Measurements from ENCODE around the gene LONRF2. TPM values are rescaled to one million over a fixed set of nuclear protein-coding genes. Genes with fewer than 3 reads are reported as not detected.

Gene LONRF2
- total and polyA plus RNA-seq, 2 of the 13 experiments (the other 11 are each of a cell fraction or from before 2014, with no cell fraction given), result not detected

DNA sequence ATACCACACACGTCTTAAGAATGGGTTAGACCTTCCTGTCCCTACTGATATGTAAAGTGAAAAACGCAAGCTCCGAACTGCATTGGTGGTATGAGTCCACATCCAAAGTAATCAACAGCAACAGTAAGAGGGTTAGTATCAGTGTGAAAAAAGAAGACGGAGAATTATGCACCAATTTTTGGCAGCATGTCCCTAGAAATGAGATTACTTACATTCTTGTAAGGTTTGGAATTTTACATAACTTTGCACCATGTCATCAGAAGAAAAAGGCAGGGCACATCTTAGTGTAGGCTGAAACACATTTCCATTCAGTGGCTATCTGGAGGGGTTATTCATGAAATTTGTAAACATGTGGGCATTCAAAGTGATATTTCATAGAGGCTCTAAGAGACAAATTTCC, 88.2 kb downstream of the LONRF2 start (continued):
- no peak for TF ChIP-seq MAFG (CRISPR knock-in tag; IDR thresholded peaks at IDR 0.05)
- no peak for TF ChIP-seq ATRX (CRISPR knock-in tag; IDR thresholded peaks at IDR 0.05; ENCODE audit: borderline replicate concordance)
- no peak for TF ChIP-seq ZNF282 (IDR thresholded peaks at IDR 0.05; ENCODE audit: partially characterized antibody)
- TF ChIP-seq ZNF598 (CRISPR knock-in tag; IDR thresholded peaks at IDR 0.05; ENCODE audit: borderline replicate concordance), result no peak

DNA sequence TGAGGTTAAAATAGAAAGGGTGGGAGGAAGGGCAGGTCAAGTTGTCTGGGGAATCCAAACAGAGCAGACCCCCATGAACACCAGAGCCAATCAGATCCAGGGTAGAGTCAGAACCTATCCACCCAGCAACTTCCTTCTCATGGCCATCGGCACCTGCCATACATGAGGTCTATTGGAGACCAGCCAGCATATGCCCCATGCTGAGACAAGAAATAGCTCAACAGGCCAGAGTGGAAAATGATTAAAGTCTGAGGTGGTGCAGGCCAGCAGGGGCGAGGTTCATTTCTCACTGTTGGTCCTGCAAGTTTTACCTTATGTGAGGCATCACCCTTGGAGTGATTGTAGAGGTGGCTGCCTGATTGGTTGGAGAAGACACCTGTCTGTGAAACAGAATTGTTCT, 89.2 kb downstream of the LONRF2 start:
- Histone ChIP-seq H3K36me3 (replicated peaks in 1 of 2; ENCODE audit: control insufficient read depth in 1 of 2, insufficient read depth in 2 of 2, low read length in 2 of 2) (no peaks in the 10 kb centered on the region), H3K4me1 (ENCODE audit: insufficient read depth, low read length) (no peaks in the 10 kb centered on the region), H3K9ac (ENCODE audit: insufficient read depth, low read depth, low read length) (no peak overlapping the region), H3K27ac (ENCODE audit: extremely low read length, insufficient read depth, low read length) (no peak overlapping the region), H3K79me2 (ENCODE audit: insufficient read depth, low read length) (no peaks in the 10 kb centered on the region), H4K20me1 (ENCODE audit: insufficient read depth, low read length) (no peaks in the 10 kb centered on the region), H3K4me2 (ENCODE audit: low read depth, low read length) (no peak overlapping the region), H3K27me3 (ENCODE audit: control insufficient read depth in 1 of 2, insufficient read depth in 2 of 2, low read length in 2 of 2) (peaks cover 0 to 11% of the 10 kb centered on the region in 2 experiments; a peak in 3 of 5 replicates), H2AFZ (ENCODE audit: low read length) (no peak overlapping the region), H3K9me3 (ENCODE audit: low read length) (no peaks in the 10 kb centered on the region), H3K4me3 (replicated peaks in 1 of 3; ENCODE audit: insufficient read depth in 1 of 3, low read depth in 2 of 3, low read length in 3 of 3) (no peak overlapping the region)
- FAIRE-seq, result no peak
- in situ Hi-C loops (cut with HindIII; ENCODE audit: extremely low pct_ligation_motif_present, low pct_unique_long_range_greater_than_20kb) (no loop called here), intact Hi-C loops (cut with micrococcal nuclease; ENCODE audit: unreplicated experiment) (no loop called here)
- ATAC-seq, result no peak
- ChIA-PET POLR2A (no interaction called here), CTCF (ENCODE audit: low intra/inter-chr PET ratio, low total read pairs) (no interaction called here)
- DNase-seq (ENCODE audit: low spot score), result no peak
- WGBS (ENCODE audit: low lambda C conversion rate), result 17% methylated on average over 2 of the region's 2 CpGs
- BruUV-seq (replicated peaks), result no TSS peak
- TF ChIP-seq, protein P1, sequence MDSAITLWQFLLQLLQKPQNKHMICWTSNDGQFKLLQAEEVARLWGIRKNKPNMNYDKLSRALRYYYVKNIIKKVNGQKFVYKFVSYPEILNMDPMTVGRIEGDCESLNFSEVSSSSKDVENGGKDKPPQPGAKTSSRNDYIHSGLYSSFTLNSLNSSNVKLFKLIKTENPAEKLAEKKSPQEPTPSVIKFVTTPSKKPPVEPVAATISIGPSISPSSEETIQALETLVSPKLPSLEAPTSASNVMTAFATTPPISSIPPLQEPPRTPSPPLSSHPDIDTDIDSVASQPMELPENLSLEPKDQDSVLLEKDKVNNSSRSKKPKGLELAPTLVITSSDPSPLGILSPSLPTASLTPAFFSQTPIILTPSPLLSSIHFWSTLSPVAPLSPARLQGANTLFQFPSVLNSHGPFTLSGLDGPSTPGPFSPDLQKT (CRISPR knock-in tag; IDR thresholded peaks at IDR 0.05; ENCODE audit: borderline replicate concordance), result no peak
- TF ChIP-seq ZNF281 (CRISPR knock-in tag; IDR thresholded peaks at IDR 0.05; ENCODE audit: borderline replicate concordance) (no peak), PITX1 (CRISPR knock-in tag; IDR thresholded peaks at IDR 0.05) (no peak), GABPB1 (CRISPR knock-in tag; IDR thresholded peaks at IDR 0.05) (no peak), HOXA9 (CRISPR knock-in tag; IDR thresholded peaks at IDR 0.05; ENCODE audit: borderline replicate concordance) (no peak), ADNP (CRISPR knock-in tag; IDR thresholded peaks at IDR 0.05) (no peak), SP5 (CRISPR knock-in tag; IDR thresholded peaks at IDR 0.05; ENCODE audit: borderline replicate concordance, low read depth) (no peak), ZNF572 (CRISPR knock-in tag; IDR thresholded peaks at IDR 0.05) (no peak)
- TF ChIP-seq, protein P2, sequence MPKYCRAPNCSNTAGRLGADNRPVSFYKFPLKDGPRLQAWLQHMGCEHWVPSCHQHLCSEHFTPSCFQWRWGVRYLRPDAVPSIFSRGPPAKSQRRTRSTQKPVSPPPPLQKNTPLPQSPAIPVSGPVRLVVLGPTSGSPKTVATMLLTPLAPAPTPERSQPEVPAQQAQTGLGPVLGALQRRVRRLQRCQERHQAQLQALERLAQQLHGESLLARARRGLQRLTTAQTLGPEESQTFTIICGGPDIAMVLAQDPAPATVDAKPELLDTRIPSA (CRISPR knock-in tag; IDR thresholded peaks at IDR 0.05; ENCODE audit: borderline replicate concordance), result no peak
- TF ChIP-seq, protein P3, sequence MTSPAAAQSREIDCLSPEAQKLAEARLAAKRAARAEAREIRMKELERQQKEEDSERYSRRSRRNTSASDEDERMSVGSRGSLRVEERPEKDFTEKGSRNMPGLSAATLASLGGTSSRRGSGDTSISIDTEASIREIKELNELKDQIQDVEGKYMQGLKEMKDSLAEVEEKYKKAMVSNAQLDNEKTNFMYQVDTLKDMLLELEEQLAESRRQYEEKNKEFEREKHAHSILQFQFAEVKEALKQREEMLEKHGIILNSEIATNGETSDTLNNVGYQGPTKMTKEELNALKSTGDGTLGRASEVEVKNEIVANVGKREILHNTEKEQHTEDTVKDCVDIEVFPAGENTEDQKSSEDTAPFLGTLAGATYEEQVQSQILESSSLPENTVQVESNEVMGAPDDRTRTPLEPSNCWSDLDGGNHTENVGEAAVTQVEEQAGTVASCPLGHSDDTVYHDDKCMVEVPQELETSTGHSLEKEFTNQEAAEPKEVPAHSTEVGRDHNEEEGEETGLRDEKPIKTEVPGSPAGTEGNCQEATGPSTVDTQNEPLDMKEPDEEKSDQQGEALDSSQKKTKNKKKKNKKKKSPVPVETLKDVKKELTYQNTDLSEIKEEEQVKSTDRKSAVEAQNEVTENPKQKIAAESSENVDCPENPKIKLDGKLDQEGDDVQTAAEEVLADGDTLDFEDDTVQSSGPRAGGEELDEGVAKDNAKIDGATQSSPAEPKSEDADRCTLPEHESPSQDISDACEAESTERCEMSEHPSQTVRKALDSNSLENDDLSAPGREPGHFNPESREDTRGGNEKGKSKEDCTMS (CRISPR knock-in tag; conservative IDR thresholded peaks at IDR 0.05), result no peak
- TF ChIP-seq, protein P4, sequence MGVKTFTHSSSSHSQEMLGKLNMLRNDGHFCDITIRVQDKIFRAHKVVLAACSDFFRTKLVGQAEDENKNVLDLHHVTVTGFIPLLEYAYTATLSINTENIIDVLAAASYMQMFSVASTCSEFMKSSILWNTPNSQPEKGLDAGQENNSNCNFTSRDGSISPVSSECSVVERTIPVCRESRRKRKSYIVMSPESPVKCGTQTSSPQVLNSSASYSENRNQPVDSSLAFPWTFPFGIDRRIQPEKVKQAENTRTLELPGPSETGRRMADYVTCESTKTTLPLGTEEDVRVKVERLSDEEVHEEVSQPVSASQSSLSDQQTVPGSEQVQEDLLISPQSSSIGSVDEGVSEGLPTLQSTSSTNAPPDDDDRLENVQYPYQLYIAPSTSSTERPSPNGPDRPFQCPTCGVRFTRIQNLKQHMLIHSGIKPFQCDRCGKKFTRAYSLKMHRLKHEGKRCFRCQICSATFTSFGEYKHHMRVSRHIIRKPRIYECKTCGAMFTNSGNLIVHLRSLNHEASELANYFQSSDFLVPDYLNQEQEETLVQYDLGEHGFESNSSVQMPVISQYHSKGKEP (CRISPR knock-in tag; IDR thresholded peaks at IDR 0.05), result no peak
